ENCODE results near the gene PKD1L1. TPM values are rescaled to one million over a fixed set of nuclear protein-coding genes. Genes with fewer than 3 reads are reported as not detected.

The PKD1L1 gene
- total and polyA plus RNA-seq, 3 donors from 2014 or later = 4.0 to 4.8 (median 4.2) TPM

- no peaks in the 10 kb centered on the region for H3K9me3 ChIP-seq
- TF ChIP-seq POLR2A (IDR thresholded peaks at IDR 0.05) = no peak
- TF ChIP-seq, protein P1, sequence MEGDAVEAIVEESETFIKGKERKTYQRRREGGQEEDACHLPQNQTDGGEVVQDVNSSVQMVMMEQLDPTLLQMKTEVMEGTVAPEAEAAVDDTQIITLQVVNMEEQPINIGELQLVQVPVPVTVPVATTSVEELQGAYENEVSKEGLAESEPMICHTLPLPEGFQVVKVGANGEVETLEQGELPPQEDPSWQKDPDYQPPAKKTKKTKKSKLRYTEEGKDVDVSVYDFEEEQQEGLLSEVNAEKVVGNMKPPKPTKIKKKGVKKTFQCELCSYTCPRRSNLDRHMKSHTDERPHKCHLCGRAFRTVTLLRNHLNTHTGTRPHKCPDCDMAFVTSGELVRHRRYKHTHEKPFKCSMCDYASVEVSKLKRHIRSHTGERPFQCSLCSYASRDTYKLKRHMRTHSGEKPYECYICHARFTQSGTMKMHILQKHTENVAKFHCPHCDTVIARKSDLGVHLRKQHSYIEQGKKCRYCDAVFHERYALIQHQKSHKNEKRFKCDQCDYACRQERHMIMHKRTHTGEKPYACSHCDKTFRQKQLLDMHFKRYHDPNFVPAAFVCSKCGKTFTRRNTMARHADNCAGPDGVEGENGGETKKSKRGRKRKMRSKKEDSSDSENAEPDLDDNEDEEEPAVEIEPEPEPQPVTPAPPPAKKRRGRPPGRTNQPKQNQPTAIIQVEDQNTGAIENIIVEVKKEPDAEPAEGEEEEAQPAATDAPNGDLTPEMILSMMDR (IDR thresholded peaks at IDR 0.05) = no peak
- WGBS, 2 donors = 4 to 8% methylated on average over 7 of the region's 7 CpGs
- no peak for DNase-seq
- H3K27me3 ChIP-seq = no peaks in the 10 kb centered on the region
- H3K36me3 ChIP-seq (ENCODE audit: low read depth, missing control alignments) = peaks cover 4% of the 10 kb centered on the region
- peak overlapping the region; percentile 75 to 85 for H3K27ac ChIP-seq
- peaks cover 10% of the 10 kb centered on the region for H3K4me1 ChIP-seq
- H3K4me3 ChIP-seq = peak overlapping the region; percentile 78 to 88
- intact Hi-C loops (cut with DNase I; ENCODE audit: low total_unique reads) = no loop called here
These were observed 31.5 kb upstream of the PKD1L1 start for GRCh38 chr7:47979832-47980181.

- peak within 1 kb of the TSS; percentile 78 to 88 for H3K4me3 ChIP-seq
- H3K27me3 ChIP-seq = no peaks in the 10 kb centered on the region
- 1% methylated on average over 54 to 61 of the region's 62 CpGs for WGBS, 2 donors
- DNase-seq = peak; percentile 97
- intact Hi-C loops (cut with DNase I; ENCODE audit: low total_unique reads) = no loop called here
- no peaks in the 10 kb centered on the region for H3K9me3 ChIP-seq
- H3K4me1 ChIP-seq = peaks cover 10% of the 10 kb centered on the region
- TF ChIP-seq, protein P1 (IDR thresholded peaks at IDR 0.05) = no peak
- no peak for TF ChIP-seq POLR2A (IDR thresholded peaks at IDR 0.05)
- peaks cover 4% of the 10 kb centered on the region for H3K36me3 ChIP-seq (ENCODE audit: low read depth, missing control alignments)
- peak within 1 kb of the TSS; percentile 75 to 85 for H3K27ac ChIP-seq
These were observed 31.0 kb upstream of the PKD1L1 start, which contains the start of gene HUS1 for GRCh38 chr7:47979145-47979831. Gene HUS1 (minus strand): TSS chr7:47979615. CDS start chr7:47979519, 96 bp downstream.

DNA sequence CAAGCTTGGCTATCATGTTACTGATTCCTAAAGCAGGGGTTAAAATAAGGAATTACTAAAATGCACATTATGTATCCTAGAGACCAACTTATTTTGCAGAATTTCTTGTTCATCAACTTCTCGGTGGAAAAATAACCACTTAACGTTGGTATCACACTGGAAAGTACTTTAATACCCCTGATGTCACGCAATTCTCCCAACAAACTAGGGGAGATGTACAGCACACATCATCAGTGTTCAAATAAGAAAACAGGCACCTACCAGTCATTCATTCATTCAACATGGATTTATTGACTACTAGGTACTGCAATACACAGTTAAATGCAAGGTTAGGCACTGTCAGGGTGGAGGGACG is 30.5 kb upstream of the PKD1L1 start:
- 2% methylated on average over 4 of the region's 4 CpGs for WGBS, 2 donors
- Histone ChIP-seq H3K4me1 (peaks cover 10% of the 10 kb centered on the region), H3K9me3 (no peaks in the 10 kb centered on the region), H3K27me3 (no peaks in the 10 kb centered on the region), H3K27ac (peak overlapping the region; percentile 75 to 85), H3K4me3 (peak overlapping the region; percentile 78 to 88), H3K36me3 (ENCODE audit: low read depth, missing control alignments) (peaks cover 4% of the 10 kb centered on the region)
- DNase-seq = no peak
- intact Hi-C loops (cut with DNase I; ENCODE audit: low total_unique reads) = no loop called here
- TF ChIP-seq, protein P1 (IDR thresholded peaks at IDR 0.05) = no peak
- TF ChIP-seq POLR2A (IDR thresholded peaks at IDR 0.05) = no peak

GRCh38 chr7:47973739-47974138 is 25.5 kb upstream of the PKD1L1 start:
- H3K36me3 ChIP-seq (ENCODE audit: low read depth, missing control alignments) = peaks cover 4% of the 10 kb centered on the region
- intact Hi-C loops (cut with DNase I; ENCODE audit: low total_unique reads) = no loop called here
- WGBS, 2 donors = 71 to 86% methylated on average over 1 of the region's 1 CpG

More at GRCh38 chr7:47973739-47974138, 25.5 kb upstream of the PKD1L1 start:
- no peak for DNase-seq
- H3K4me3 ChIP-seq = no peak overlapping the region
- TF ChIP-seq POLR2A (IDR thresholded peaks at IDR 0.05) = no peak
- TF ChIP-seq, protein P1 (IDR thresholded peaks at IDR 0.05) = no peak
- H3K9me3 ChIP-seq = no peaks in the 10 kb centered on the region
- peaks cover 7% of the 10 kb centered on the region for H3K4me1 ChIP-seq
- H3K27me3 ChIP-seq = no peaks in the 10 kb centered on the region
- H3K27ac ChIP-seq = no peak overlapping the region
